HG03280 (cell line): ENCODE data around the gene TIAM2.

ENCODE experiments used
- ATAC-seq: cut with Tn5 transposase; IDR thresholded peaks from one replicate; pipeline ENCODE4 v1.9.1; 2021; ENCODE audit warnings: mild to moderate bottlenecking, moderate library complexity; ENCODE audit not compliant: unreplicated experiment

Gene TIAM2

GRCh38 chr6:155122199-155122950, 127.3 kb downstream of the TIAM2 start:
- ATAC-seq = no peak

DNA sequence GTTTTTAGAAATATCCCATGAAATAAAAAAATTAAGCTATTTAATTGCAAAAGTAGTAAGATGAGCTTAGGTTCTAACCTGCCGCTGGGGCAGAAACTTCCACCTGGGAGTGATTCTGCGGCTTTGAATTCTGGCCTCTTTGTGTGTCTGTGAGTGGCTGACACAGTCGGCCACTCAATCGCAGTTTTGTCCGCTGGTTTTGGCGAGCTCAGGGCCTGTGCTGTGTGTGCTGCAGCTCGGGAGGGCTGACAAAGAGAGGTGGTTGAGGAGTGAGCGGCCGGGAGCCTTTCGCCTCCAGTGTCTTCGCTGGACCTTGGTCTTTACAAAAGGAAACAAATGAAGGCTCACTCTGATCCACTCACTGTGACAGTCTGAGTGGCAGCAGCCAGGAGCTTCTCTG, 128.4 kb downstream of the TIAM2 start:
- ATAC-seq = no peak

DNA sequence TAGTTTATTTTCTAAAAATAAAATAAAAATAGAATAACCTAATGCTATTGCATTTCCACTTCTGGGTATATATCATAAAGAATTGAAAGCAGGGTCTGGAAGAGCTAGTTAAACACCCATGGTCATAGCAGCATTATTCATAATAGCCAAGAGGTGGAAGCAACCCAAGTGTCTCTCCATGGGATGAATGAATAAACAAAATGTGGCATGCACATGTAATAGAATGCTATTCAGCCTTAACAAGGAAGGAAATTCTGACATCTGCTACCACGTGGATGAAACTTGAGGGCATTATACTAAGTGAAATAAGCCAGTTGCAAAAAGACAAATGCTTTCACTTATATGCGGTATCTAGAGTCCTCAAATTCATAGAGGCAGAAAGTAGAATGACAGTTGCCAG, 130.8 kb downstream of the TIAM2 start:
- no peak for ATAC-seq

- ATAC-seq = no peak
Observed at GRCh38 chr6:155126727-155127439, 131.8 kb downstream of the TIAM2 start.

- ATAC-seq = no peak
Observed at GRCh38 chr6:155128977-155129376, 133.9 kb downstream of the TIAM2 start.

DNA sequence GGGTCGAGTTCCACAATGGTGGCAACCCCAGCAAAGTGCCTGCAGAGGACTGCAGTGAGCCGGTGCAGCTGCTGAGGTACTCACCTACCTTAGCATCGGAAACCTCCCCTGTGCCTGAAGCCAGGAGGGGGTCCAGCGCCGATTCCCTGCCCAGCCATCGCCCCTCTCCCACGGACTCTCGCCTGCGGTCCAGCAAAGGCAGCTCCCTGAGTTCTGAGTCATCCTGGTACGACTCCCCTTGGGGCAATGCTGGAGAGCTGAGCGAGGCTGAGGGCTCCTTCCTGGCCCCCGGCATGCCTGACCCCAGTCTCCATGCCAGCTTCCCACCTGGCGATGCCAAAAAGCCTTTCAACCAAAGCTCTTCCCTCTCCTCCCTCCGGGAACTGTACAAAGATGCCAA, 134.6 kb downstream of the TIAM2 start:
- no peak for ATAC-seq

DNA sequence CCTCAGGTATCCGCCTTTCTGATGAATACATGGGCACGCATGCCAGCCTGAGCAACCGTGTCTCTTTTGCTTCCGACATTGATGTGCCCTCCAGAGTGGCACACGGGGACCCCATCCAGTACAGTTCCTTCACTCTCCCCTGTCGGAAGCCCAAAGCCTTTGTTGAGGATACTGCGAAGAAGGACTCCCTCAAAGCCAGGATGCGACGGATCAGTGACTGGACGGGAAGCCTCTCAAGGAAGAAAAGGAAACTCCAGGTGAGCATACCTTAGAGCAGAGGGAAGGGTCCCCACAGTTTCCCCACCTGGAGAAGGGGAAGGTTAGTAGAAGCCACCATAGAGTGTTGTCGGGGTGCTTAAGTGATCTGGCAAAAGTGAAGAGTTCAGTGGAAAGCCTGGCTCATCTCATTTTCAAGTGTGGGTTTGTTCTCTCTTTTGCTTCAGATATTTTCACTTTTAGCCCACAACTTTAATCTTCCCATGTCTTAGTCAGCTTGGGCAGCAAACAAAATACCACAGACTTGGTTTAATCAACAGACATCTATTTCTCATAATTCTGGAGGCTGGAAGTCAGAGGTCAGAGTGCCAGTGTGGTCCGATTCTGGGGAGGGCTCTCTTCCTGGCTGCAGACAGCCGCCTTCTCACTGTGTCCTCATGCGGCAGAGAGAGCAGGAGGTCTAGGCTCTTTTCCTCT, 135.2 kb downstream of the TIAM2 start:
- ATAC-seq = no peak

- no peak for ATAC-seq
Observed at GRCh38 chr6:155132617-155133016, 137.5 kb downstream of the TIAM2 start.

- no peak for ATAC-seq
Observed at GRCh38 chr6:155141002-155141401, 145.9 kb downstream of the TIAM2 start.

DNA sequence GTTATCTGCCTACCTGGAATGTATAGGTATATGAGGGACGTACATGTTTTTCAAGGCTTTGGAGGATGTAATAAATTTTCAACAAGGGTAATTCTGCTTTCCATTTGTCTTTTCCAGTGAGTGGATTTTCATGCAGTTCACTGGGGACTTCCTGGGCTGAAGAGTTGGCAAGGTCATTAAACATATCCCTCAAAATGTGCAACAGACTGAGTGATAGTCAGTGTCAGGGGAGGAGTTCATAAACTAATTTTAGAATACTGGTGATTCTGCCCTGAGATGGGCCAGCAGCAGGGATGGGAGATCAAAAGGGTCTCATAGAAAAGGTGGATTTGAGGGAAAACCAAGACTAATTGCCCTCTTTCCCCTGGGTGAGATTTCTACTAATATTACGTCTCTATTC, 146.4 kb downstream of the TIAM2 start:
- ATAC-seq = no peak

DNA sequence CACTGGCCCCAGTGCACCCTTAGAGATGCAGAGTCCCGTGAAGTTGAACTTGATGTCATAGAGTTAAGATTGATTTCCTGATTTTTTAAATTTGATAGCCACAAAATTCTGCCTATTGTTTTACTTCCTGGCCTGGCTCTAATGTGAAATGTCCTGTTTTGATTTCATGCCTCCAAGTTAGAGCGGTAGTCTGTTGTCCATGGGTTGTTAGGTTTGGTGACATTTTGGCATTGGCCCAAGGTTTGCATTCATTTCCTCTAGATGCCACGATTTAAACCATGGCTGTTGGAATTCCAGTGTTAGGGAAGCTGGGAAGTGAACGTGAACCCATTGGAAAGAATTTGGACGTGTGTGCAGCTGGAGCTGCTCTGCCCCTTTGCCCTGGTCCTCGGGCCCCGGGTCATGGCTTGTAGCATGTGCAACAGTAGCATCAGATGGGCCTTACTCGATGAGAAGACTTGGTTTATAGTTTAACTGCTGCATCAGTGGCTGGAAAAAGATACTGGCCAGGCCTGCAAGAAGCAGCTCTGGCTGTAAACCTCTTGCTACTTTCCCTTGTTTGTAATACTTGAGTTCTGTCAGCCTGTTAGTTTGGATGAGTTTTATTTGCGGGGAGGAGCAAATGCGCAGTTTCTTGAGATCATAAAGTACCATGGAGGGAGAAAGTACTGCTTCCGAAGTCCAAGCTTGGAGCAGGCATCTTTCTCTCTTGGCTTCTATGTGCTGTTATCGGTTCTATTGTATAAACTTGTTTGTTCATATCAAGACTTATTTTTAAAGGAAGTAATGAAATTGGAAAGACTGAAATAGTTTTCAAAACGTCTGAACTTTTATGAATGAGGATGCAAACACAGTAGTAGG, 147.3 kb downstream of the TIAM2 start:
- ATAC-seq = no peak

GRCh38 chr6:155143029-155143577, 148.0 kb downstream of the TIAM2 start:
- no peak for ATAC-seq

- no peak for ATAC-seq
Observed at GRCh38 chr6:155143578-155144106, 148.5 kb downstream of the TIAM2 start.

DNA sequence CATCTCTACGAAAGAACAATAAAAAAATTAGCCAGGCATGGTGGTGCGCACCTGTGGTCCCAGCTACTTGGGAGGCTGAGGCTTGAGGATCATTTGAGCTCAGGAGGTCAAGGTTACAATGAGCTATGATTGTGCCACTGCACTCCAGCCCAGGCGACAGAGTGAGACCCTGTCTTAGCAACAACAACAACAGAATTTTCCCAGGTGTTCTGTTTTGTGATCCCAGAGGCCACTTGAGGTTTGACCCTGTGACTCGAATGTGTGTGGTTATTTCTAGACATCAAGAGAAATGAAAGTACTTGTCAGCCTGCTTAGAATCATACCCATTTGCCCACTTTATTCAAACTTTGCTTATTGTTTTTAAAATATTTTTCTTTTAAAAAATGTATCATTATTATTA, 151.1 kb downstream of the TIAM2 start:
- no peak for ATAC-seq

DNA sequence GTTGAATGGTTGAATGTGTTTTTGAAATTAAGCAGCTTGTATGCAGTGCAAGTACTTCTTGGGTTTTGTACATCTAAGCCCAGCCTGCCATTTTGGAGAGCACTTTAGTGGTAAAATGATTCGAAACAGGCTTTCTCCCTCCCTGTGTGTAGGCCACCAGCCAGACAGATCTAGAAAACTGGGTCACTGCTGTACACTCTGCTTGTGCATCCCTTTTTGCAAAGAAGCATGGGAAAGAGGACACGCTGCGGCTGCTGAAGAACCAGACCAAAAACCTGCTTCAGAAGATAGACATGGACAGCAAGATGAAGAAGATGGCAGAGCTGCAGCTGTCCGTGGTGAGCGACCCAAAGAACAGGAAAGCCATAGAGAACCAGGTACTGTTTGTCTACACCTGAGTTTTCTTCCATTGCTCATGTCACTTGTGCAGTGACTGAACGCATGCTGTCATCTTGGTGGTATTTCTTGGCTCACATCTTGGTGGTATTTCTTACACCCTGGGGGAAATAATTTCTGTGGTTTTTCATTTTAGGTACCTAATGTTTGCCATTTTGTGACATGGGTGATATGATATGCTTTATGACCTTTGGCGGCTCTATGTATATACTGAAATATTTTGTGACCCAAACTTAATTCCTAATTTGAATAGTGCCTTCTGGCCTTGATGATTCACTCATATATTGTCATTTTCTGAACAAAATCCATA, 153.0 kb downstream of the TIAM2 start:
- ATAC-seq = no peak

DNA sequence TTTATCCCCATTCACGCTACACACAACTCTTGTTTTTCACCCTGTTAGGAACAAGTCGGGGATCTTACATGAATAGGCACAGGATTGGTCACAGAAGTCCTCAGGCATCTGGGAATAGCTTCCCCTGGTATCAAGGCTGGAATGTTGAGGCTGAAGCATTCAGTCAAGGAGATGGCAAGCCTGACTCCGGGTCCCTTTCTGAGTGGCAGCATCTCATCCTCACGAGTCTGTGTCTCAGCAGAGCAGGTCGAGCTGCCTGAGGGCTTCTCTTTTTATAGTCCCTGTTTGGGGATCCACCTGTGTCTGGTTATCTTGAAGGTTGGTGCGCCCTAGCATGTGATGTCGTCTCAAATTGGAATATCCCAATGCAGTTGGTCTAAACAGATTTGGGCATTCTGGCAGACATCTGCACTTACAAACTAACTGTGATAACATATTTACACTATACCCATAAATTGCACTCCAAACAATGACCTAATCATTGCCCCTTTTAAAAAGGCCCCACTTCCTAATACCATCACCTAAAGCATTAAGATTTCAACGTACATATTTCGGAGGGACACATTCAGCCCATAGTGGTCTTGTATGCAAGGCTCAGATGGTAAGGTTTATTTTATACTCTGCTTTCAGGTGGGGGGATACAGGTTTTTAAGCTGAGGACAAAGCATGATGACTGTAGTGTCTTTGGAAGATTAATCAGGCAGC, 156.0 kb downstream of the TIAM2 start:
- no peak for ATAC-seq

DNA sequence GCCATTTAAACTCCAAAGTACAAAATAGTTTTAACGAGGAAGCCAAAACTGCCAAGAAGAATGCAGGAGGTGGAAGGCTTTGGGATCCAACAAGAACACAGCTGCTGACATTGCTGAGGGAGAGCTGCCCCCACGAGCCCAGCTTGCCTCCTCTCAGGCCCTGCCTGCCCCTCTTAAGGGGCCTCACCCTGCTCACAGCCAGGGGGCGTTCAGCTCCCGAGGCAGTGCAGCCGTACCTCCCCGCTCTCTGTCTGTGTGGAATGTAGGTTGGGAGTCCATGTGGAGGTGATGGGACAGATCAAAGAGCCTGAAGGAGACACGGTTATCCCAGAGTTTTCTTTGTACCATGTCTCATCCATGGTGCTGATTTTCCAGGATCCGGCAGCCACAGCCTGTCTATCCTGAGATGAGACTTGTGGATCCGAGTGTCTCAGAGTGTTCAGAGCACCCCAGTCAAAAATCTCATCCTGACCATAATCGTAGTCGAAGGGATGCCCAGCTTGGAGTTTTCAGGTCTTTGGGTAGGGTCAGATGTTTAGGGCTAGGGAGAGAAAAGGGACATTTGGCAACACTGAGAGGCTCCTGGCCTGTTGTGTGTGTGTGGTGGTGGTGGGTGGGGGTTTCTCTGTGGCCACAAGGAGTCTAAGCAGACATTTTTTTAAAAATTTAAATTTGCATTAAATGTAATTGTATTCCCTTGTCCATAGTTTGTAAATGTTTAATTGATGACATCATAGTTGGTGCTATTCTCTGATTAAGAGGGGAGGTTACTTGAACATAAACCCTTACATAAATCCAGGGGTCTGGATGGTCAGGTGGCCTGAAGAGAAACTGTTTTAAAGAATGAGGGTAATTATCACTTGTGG, 157.3 kb downstream of the TIAM2 start:
- no peak for ATAC-seq

DNA sequence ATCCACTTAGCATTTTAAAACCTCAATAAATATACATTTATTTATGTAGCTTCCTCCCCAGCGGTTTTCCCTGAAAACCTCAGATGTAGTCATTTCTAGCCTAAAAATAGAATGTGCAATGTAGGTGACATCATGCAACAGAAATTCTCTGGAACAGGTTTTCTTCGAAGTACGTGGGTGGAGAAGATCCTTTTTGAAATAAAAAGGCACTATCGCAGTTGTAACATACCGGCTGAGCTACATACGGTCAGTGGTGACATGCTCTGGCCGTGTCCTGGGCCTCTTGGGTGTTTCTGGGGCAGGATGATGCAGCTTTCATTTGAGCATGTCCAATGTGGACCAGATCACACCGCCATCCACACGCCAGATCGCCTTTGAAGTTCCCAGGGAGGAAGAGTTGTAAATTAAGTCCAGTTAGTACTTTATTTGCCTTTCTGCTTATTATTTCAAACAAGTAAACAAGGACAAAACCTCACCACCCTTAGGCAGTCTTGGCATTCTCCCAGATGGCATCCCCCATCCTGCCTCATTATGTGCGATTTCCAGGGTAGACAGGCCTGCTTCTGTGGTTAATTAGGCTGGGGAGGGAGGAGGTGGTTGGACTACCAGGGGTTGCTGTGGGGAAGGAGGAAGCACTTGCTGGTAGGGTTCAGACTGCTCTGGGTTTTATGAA, 159.2 kb downstream of the TIAM2 start:
- no peak for ATAC-seq
